ENCODE data around the gene F11. TPM values are rescaled to one million over a fixed set of nuclear protein-coding genes. Genes with fewer than 3 reads are reported as not detected.
"Not testable (repeated sequence)": the region's sequence is repeated elsewhere in the genome, so short reads cannot be mapped to it uniquely, and the experiment has no call there.

The F11 gene
- total RNA-seq, 6 experiments from 2014 or later, result not detected

GRCh38 chr4:186266729-186267456 is 904 bp downstream of the F11 start:
- TF ChIP-seq, protein P1, sequence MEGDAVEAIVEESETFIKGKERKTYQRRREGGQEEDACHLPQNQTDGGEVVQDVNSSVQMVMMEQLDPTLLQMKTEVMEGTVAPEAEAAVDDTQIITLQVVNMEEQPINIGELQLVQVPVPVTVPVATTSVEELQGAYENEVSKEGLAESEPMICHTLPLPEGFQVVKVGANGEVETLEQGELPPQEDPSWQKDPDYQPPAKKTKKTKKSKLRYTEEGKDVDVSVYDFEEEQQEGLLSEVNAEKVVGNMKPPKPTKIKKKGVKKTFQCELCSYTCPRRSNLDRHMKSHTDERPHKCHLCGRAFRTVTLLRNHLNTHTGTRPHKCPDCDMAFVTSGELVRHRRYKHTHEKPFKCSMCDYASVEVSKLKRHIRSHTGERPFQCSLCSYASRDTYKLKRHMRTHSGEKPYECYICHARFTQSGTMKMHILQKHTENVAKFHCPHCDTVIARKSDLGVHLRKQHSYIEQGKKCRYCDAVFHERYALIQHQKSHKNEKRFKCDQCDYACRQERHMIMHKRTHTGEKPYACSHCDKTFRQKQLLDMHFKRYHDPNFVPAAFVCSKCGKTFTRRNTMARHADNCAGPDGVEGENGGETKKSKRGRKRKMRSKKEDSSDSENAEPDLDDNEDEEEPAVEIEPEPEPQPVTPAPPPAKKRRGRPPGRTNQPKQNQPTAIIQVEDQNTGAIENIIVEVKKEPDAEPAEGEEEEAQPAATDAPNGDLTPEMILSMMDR (IDR thresholded peaks at IDR 0.05), result no peak
- no peaks in the 10 kb centered on the region for H3K36me3 Mint-ChIP-seq (ENCODE audit: low read depth)
- peaks cover 4% of the 10 kb centered on the region for H3K27me3 Mint-ChIP-seq (ENCODE audit: insufficient read depth)
- H3K4me1 Mint-ChIP-seq (ENCODE audit: low read depth), result no peaks in the 10 kb centered on the region
- no peak for DNase-seq
- H3K9me3 Mint-ChIP-seq, result no peaks in the 10 kb centered on the region
- no peak overlapping the region for H3K4me3 Mint-ChIP-seq
- H3K27ac Mint-ChIP-seq, result no peak overlapping the region

DNA sequence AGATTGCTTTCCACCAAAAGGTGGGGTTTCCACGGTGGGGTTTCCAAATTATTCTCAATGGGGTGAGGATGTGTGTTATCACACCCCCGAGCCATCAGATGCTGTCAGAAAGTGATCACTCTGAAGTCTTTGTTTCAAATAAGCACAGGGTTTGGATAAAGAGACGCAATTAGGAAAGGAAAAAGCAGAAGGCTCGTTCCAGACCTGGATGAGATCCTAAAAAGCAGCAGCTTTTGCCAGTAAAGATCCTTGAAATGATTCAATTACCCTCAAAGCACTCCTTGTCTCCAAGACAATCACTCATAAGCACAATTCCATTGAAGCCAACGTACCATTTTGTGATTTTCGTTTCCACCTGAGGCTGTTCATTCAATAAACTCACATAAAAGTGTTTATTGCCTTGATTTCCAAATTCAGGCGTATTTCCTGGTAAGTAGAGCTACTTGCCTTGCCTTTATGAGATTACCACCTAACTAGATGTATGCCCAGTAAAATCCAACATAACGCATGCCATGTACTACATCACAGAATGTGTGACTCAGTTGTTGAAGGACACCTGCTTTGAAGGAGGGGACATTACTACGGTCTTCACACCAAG is 5.2 kb downstream of the F11 start:
- no peaks in the 10 kb centered on the region for H3K4me1 Mint-ChIP-seq (ENCODE audit: low read depth)

GRCh38 chr4:186272699-186273391 is 6.9 kb downstream of the F11 start:
- no peaks in the 10 kb centered on the region for H3K9me3 Mint-ChIP-seq
- no peaks in the 10 kb centered on the region for H3K4me1 Mint-ChIP-seq (ENCODE audit: low read depth)
- H3K4me3 Mint-ChIP-seq, result no peak overlapping the region
- H3K27ac Mint-ChIP-seq, result no peak overlapping the region
- H3K36me3 Mint-ChIP-seq (ENCODE audit: low read depth), result no peaks in the 10 kb centered on the region
- H3K27me3 Mint-ChIP-seq (ENCODE audit: insufficient read depth), result no peaks in the 10 kb centered on the region; the same call in none of the 2 replicates
- no peak for DNase-seq
- TF ChIP-seq, protein P1 (IDR thresholded peaks at IDR 0.05), result no peak

More for the DNA sequence above, 5.2 kb downstream of the F11 start:
- DNase-seq, result no peak
- Mint-ChIP-seq H3K27me3 (ENCODE audit: insufficient read depth) (peaks cover 4% of the 10 kb centered on the region), H3K4me3 (no peak overlapping the region), H3K9me3 (no peaks in the 10 kb centered on the region), H3K36me3 (ENCODE audit: low read depth) (no peaks in the 10 kb centered on the region), H3K27ac (no peak overlapping the region)
- TF ChIP-seq, protein P1 (IDR thresholded peaks at IDR 0.05), result no peak

- not testable (repeated sequence) for H3K4me1 Mint-ChIP-seq (ENCODE audit: low read depth); H3K27me3 Mint-ChIP-seq (ENCODE audit: insufficient read depth); DNase-seq; H3K36me3 Mint-ChIP-seq (ENCODE audit: low read depth); H3K4me3 Mint-ChIP-seq; H3K27ac Mint-ChIP-seq; H3K9me3 Mint-ChIP-seq
Observed at GRCh38 chr4:186273392-186273789, 7.4 kb downstream of the F11 start.

DNA sequence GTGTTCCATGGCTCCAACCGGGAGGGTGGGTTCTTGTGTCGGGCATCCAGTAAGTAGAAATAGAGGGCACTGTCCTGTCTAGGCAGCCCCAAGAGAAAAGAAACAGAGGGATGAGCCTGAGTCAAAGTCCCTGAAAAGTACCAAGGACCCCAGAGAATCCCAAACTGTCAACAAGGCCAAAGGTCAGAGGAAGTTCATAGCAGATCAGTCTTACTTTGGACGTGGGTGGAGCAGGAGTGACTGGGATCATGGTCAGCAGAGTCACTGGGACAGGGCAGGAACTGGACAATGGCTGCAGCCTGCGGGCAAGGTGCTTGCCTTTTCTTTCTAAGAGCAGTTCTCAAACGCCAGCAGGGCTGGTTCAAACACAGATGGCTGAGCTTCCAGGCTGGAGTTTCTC is 17.3 kb downstream of the F11 start:
- Mint-ChIP-seq H3K4me1 (ENCODE audit: low read depth) (no peaks in the 10 kb centered on the region), H3K36me3 (ENCODE audit: low read depth) (no peaks in the 10 kb centered on the region), H3K9me3 (no peaks in the 10 kb centered on the region), H3K27ac (no peak overlapping the region), H3K27me3 (ENCODE audit: insufficient read depth) (peaks cover 9% of the 10 kb centered on the region; the same call in 1 of the 2 replicates), H3K4me3 (no peak overlapping the region)
- TF ChIP-seq, protein P1 (IDR thresholded peaks at IDR 0.05), result no peak
- DNase-seq, result no peak

- TF ChIP-seq, protein P1 (IDR thresholded peaks at IDR 0.05), result no peak
- no peaks in the 10 kb centered on the region for H3K9me3 Mint-ChIP-seq
- DNase-seq, result no peak
- H3K27me3 Mint-ChIP-seq (ENCODE audit: insufficient read depth), result peaks cover 7% of the 10 kb centered on the region; the same call in 1 of the 2 replicates
- H3K27ac Mint-ChIP-seq, result no peak overlapping the region
- no peaks in the 10 kb centered on the region for H3K4me1 Mint-ChIP-seq (ENCODE audit: low read depth)
- H3K4me3 Mint-ChIP-seq, result no peak overlapping the region
- no peaks in the 10 kb centered on the region for H3K36me3 Mint-ChIP-seq (ENCODE audit: low read depth)
Observed at GRCh38 chr4:186285147-186285546, 19.2 kb downstream of the F11 start.

Measured in HFFc6 (cell line).